Activated naive CD8-positive, alpha-beta T cell treated with anti-CD3 and anti-CD28 coated beads, Interleukin-2, amount 10 ng/mL, durations not matched to agents 7 days and 5 days (primary cell): ENCODE data around the gene DNAJC16. TPM values are rescaled to one million over a fixed set of nuclear protein-coding genes. Genes with fewer than 3 reads are reported as not detected.
"Not testable (repeated sequence)": the region's sequence is repeated elsewhere in the genome, so short reads cannot be mapped to it uniquely, and the experiment has no call there.

ENCODE experiments used
- ATAC-seq: fragments of 150-1000 bp; cut with Tn5 transposase; one replicate; pipeline ENCODE4 v1.10.0; 2021; ENCODE audit warnings: low read depth, moderate library complexity
- POLR2A ChIA-PET: fragments of 350-600 bp; sonication (Branson Sonifier 250); formaldehyde crosslinking; loops from one replicate; lab custom pipeline; 2021; ENCODE audit warnings: antibody characterized with exemption; lab: Charles Lee
- DNase-seq: peaks from one replicate; pipeline ENCODE4 v3.0.0; 2021
- H3K27ac Mint-ChIP-seq: one replicate; pipeline ENCODE4 v1.8.0; 2022; ENCODE audit warnings: mild to moderate bottlenecking, mixed read lengths
- H3K27me3 Mint-ChIP-seq: one replicate; pipeline ENCODE4 v1.8.0; 2022; ENCODE audit warnings: mild to moderate bottlenecking, moderate library complexity, mixed read lengths
- H3K36me3 Mint-ChIP-seq: one replicate; pipeline ENCODE4 v1.8.0; 2021; ENCODE audit warnings: mild to moderate bottlenecking, mixed read lengths
- H3K4me1 Mint-ChIP-seq: one replicate; pipeline ENCODE4 v1.8.0; 2021; ENCODE audit warnings: mixed read lengths
- H3K4me3 Mint-ChIP-seq: one replicate; pipeline ENCODE4 v1.8.0; 2022; ENCODE audit warnings: mild to moderate bottlenecking, moderate library complexity, mixed read lengths
- H3K9me3 Mint-ChIP-seq: one replicate; pipeline ENCODE4 v1.8.0; 2021; ENCODE audit warnings: mixed read lengths
- total RNA-seq, 2 experiments: library from RNA; stranded (reverse); gene quantifications; one replicate each; pipeline ENCODE4 v1.2.3, GENCODE V29; 2021

DNAJC16 gene
- total RNA-seq, 2 experiments from 2014 or later, result 15.7 to 18.9 TPM

DNA sequence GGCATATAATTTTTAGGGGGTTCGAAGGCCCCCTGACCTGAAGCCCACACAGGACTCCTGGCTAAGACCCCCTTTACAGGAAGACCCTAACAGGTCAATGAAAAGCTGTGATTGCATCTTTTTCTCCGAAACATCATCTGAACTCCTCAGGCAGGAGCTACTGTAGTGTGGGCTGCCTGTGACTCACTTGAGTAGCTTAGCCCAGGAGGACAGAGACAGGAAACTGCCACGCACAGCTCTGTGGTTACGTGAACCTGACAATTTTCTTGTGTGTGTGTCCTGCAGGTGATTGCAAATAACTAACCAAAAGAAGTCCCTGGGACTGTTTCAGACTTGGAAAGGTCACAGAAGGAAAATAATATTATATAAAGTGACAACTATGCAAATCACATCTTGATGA lies 35.6 kb upstream of the DNAJC16 start:
- not testable (repeated sequence) for DNase-seq, H3K27ac Mint-ChIP-seq, H3K4me1 Mint-ChIP-seq, H3K9me3 Mint-ChIP-seq, H3K4me3 Mint-ChIP-seq, H3K27me3 Mint-ChIP-seq
- peak; percentile 88 for ATAC-seq
- POLR2A ChIA-PET, result interaction anchor here (0.5 kb wide), 1 partner anchor 127 kb away, joined by 5 read pairs; no protein-coding TSS in a partner anchor
- peaks cover 13% of the 10 kb centered on the region for H3K36me3 Mint-ChIP-seq

DNA sequence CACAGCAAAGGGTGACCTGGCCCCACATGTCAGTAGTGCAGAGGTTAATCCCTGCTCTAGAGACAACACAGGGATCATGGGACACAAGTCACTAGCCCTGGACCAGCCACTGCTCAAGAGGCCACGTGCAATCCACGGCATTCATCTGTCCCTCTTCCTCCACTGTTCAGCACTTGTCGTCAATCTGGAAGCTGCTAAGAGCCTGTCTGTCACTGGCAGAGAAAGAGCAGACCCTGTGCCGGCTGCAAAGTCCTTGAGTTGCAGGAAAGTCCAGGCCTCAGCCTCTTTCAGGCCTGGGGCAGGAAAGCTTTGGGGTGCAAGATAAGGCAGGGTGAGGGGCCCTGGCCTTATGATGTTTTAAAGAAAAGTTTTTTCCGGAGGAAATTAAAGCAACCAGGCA lies 34.1 kb upstream of the DNAJC16 start:
- H3K27ac Mint-ChIP-seq, result no peak overlapping the region

DNA sequence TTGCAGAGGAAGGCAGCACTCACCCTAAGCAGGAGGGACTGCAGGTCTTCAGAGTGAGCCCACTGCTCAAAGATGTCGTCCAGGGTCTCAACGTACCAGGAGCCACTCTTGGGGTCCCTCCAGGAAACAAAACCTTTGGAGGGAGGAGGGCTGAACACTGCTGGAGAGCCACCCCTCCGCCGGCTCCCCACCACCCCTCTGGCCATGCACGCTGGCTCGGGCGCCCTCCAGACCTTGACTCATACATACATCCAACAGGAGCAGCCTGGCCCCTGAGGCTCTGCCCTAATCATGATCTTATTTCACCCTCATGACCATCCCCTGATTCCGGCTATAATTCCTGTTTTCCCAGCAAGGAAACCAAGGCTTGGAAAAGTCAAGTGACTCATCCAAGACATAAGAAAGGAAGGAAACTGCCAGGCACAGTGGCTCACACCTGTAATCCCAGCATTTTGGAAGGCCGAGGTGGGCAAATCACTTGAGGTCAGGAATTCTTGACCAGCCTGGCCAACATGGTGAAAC lies 32.7 kb upstream of the DNAJC16 start:
- no peaks in the 10 kb centered on the region for H3K9me3 Mint-ChIP-seq
- ATAC-seq (no peak), DNase-seq (no peak)
- POLR2A ChIA-PET, result no interaction called here
- no peaks in the 10 kb centered on the region for H3K27me3 Mint-ChIP-seq
- H3K4me3 Mint-ChIP-seq, result no peak overlapping the region
- H3K36me3 Mint-ChIP-seq, result peaks cover 10% of the 10 kb centered on the region
- peaks cover 6% of the 10 kb centered on the region for H3K4me1 Mint-ChIP-seq
- H3K27ac Mint-ChIP-seq, result no peak overlapping the region

More for the DNA sequence above, 34.1 kb upstream of the DNAJC16 start:
- no peak overlapping the region for H3K4me3 Mint-ChIP-seq
- ATAC-seq (no peak), DNase-seq (no peak)
- no peaks in the 10 kb centered on the region for H3K27me3 Mint-ChIP-seq
- POLR2A ChIA-PET, result no interaction called here
- H3K9me3 Mint-ChIP-seq, result no peaks in the 10 kb centered on the region
- peaks cover 6% of the 10 kb centered on the region for H3K4me1 Mint-ChIP-seq
- H3K36me3 Mint-ChIP-seq, result peaks cover 7% of the 10 kb centered on the region

DNA sequence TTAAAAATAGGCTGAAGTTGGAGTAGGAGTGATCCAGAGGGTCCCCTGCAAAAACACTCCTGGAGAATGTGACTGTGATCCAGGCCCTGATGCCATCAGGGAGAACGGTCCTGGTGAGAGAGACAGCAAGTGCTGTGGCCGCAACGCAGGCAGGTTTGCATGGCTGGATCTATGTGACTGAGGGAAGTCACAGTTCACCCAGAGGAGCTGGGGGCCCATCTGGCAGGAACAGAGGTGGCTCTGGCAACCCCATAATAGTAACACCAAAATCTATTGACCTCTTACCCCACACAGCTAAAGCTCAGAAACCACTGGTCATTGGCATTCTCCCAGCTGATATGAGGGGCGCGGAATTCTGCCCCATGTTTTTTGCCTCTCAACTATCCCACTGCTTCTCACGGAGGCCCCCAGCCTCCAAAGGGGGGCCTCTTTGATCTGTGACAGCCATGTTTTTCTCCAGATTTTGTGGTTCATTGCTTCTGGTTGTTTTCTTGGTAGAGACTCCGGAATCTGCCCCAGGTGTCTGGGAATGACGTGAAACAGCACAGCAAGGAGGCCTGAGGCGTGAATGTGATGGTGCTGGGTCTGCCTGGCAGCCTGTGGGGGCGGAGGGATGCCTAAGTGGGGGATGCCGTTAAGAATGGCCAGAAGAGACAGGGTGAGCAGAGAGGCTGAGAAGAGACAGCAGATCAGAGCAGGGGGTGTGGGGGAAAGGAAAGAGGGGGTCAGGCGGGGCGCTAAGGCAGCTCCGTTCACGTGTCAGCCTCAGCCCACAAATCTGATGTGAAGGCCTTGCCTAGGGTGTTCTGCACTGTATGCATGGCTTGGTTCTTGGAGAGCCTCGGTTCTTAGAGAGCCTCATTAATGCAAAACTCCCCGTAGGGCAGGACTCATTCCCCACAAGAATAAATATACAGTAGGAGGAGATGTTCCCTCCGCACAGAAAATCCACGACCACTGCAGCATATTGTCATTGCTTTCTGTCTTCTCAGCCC lies 26.2 kb upstream of the DNAJC16 start:
- peaks cover 6% of the 10 kb centered on the region for H3K36me3 Mint-ChIP-seq
- no peak overlapping the region for H3K4me3 Mint-ChIP-seq
- H3K4me1 Mint-ChIP-seq, result no peaks in the 10 kb centered on the region
- H3K27ac Mint-ChIP-seq, result no peak overlapping the region
- no peaks in the 10 kb centered on the region for H3K9me3 Mint-ChIP-seq
- H3K27me3 Mint-ChIP-seq, result no peaks in the 10 kb centered on the region
- POLR2A ChIA-PET, result no interaction called here
- ATAC-seq, result no peak
- DNase-seq, result no peak

DNA sequence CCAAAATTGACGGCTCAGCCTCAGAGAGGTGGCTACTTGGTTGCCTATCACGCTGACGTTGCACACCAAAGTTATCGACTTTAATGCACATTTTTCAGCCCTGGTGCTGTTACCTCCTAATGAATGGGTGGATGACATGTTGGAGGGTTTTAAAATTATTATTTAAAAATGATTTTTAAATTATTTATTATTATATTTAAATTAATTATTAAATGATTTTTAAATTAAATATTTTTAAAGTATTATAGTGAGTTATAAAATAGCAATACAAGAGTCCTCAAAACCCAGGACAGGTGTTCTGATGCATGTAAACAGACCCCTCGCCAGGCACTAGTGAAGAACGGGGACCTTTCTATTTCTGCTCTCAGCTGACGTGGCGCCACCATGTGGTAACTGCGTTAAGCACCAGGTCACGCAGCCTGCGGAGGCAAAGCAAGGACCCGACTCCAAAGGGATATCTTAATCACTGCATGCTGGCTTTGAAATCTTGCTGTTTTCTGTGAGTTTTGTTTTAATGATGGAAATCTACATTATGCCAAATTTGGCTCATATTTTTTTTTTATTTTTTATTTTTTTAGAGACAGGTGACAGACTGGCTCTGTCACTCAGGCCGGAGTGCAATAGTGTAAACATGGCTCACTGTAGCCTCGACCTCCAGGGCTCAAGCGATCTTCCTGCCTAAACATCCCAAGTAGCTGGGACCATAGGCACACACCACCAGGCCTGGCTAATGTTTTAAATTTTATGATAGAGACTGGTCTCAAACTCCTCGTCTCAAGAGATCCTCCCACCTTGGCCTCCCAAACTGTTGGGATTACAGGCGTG lies 25.2 kb upstream of the DNAJC16 start:
- POLR2A ChIA-PET, result no interaction called here
- Mint-ChIP-seq H3K9me3 (no peaks in the 10 kb centered on the region), H3K4me3 (no peak overlapping the region), H3K27ac (no peak overlapping the region), H3K36me3 (peaks cover 6% of the 10 kb centered on the region), H3K27me3 (no peaks in the 10 kb centered on the region), H3K4me1 (no peaks in the 10 kb centered on the region)
- DNase-seq (peak; percentile 62), ATAC-seq (peak; percentile 42)

DNA sequence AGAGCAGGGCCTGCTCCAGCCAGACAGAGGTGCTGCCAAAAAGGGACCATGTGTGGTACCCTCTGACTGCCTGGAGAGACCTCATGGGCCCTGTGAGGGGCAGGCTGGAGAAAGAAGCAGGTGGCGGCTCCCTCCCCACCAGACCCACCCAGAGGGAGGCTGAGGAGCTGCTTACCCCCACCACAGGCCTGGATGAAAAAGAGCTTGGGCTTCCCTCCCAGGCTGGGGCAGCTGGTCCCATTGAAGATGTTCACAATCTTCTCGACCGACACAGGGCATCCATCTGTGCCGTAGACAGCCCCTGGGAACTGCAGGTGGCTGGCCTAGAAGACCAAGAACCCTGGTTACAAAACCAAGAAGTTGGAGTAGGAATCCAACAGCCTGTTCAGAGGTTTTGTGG lies 22.2 kb upstream of the DNAJC16 start:
- DNase-seq, result no peak
- no peak for ATAC-seq
- Mint-ChIP-seq H3K4me3 (no peak overlapping the region), H3K27me3 (no peaks in the 10 kb centered on the region), H3K9me3 (no peaks in the 10 kb centered on the region), H3K36me3 (no peaks in the 10 kb centered on the region), H3K4me1 (no peaks in the 10 kb centered on the region), H3K27ac (no peak overlapping the region)
- POLR2A ChIA-PET, result no interaction called here

- H3K4me3 Mint-ChIP-seq, result no peak overlapping the region
- H3K4me1 Mint-ChIP-seq, result no peaks in the 10 kb centered on the region
- POLR2A ChIA-PET, result interaction anchor here (0.6 kb wide), 1 partner anchor 9 kb away, joined by 3 read pairs; no protein-coding TSS in a partner anchor
- no peak for ATAC-seq
- H3K36me3 Mint-ChIP-seq, result peaks cover 3% of the 10 kb centered on the region
- no peak for DNase-seq
- H3K9me3 Mint-ChIP-seq, result no peaks in the 10 kb centered on the region
- no peaks in the 10 kb centered on the region for H3K27me3 Mint-ChIP-seq
- no peak overlapping the region for H3K27ac Mint-ChIP-seq
These were observed 19.8 kb upstream of the DNAJC16 start for GRCh38 chr1:15506831-15507230.

DNA sequence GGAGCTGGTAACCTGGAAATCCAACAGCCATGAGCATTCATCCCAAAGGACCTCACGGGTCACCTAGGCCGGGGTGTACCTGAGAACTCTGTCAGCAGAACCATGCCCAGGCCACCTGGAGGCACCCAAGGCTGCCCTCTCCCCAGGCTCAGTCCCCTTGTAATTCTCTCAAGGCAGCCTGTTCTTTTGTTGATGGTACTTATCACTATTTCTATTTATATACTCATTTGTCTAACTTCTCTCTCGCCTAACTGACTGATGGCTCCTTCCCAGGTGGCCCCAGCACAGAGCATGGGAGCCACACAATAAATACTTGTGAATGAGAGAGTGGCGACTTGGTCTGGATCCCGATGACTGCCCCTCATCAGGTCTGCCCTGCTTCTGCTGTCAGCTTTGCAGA lies 19.4 kb upstream of the DNAJC16 start:
- Mint-ChIP-seq H3K36me3 (peaks cover 3% of the 10 kb centered on the region), H3K4me3 (no peak overlapping the region), H3K27ac (no peak overlapping the region), H3K27me3 (no peaks in the 10 kb centered on the region), H3K9me3 (no peaks in the 10 kb centered on the region), H3K4me1 (no peaks in the 10 kb centered on the region)
- POLR2A ChIA-PET, result interaction anchor here (0.6 kb wide), 1 partner anchor 9 kb away, joined by 3 read pairs; no protein-coding TSS in a partner anchor
- DNase-seq (no peak), ATAC-seq (no peak)

DNA sequence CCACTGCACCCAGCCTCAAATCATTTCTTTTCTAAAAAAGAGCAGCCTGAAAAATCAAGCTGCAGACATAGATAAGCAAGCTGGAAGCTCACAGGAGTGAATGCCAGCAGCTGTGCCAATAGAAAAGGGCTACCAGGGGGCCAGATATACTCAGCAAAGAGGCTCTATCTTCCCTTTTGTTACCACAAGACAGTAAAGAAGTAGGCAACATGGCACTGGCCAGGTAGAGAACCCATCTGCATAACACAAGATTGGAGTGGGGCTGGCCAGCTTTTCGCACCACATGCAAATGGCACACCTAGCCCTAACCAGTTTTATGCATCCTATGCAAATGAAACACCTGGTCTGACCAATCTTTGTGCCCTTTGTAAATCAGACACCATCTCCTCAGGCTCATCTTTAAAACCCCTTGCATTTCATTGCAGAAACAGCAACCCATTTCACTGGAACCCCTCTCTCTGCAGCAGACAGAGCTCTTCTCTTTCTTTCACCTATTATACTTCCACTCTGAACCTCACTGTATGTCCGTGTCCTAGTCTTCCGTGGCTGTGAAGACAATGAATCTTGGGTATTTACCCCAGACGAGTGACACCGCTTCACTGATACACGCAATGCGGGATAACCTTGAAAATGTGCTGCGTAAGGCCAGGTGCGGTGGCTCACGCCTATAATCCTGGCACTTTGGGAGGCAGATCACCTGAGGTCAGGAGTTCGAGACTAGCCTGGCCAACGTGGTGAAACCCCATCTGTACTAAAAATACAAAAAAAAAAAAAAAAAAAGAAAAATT lies 17.8 kb upstream of the DNAJC16 start:
- POLR2A ChIA-PET, result no interaction called here
- peaks cover 5% of the 10 kb centered on the region for H3K36me3 Mint-ChIP-seq
- ATAC-seq, result no peak
- H3K27me3 Mint-ChIP-seq, result no peaks in the 10 kb centered on the region
- DNase-seq, result no peak
- no peaks in the 10 kb centered on the region for H3K9me3 Mint-ChIP-seq
- H3K4me1 Mint-ChIP-seq, result no peaks in the 10 kb centered on the region
- H3K4me3 Mint-ChIP-seq, result no peak overlapping the region
- no peak overlapping the region for H3K27ac Mint-ChIP-seq

DNA sequence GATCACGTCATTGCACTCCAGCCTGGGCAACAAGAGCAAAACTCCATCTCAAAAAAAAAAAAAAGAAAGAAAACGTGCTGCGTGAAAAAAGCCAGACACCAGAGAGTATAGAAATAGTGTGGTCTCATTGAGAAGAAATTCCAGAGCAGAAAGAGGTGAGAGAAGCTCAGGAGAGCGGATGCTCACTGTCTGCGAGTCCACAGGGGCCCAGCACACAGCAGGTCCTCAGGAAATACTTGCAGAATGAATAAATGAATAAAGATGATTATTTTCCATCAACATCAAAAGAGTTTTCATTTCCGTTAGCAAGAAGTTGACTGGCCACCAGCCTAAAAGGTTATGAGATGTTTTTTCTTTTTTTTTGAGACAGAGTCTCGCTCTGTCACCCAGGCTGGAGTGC lies 17.1 kb upstream of the DNAJC16 start:
- ATAC-seq (no peak), DNase-seq (no peak)
- no peaks in the 10 kb centered on the region for H3K27me3 Mint-ChIP-seq
- H3K4me1 Mint-ChIP-seq, result peaks cover 3% of the 10 kb centered on the region
- H3K4me3 Mint-ChIP-seq, result no peak overlapping the region
- peaks cover 7% of the 10 kb centered on the region for H3K36me3 Mint-ChIP-seq
- no peaks in the 10 kb centered on the region for H3K9me3 Mint-ChIP-seq
- H3K27ac Mint-ChIP-seq, result no peak overlapping the region
- POLR2A ChIA-PET, result no interaction called here

- H3K4me1 Mint-ChIP-seq, result peaks cover 12% of the 10 kb centered on the region
- H3K4me3 Mint-ChIP-seq, result no peak overlapping the region
- H3K9me3 Mint-ChIP-seq, result no peaks in the 10 kb centered on the region
- no peak for DNase-seq
- H3K36me3 Mint-ChIP-seq, result peaks cover 16% of the 10 kb centered on the region
- ATAC-seq, result no peak
- H3K27ac Mint-ChIP-seq, result no peak overlapping the region
- POLR2A ChIA-PET, result no interaction called here
- H3K27me3 Mint-ChIP-seq, result no peaks in the 10 kb centered on the region
These were observed 15.8 kb upstream of the DNAJC16 start for GRCh38 chr1:15510611-15511405.

DNA sequence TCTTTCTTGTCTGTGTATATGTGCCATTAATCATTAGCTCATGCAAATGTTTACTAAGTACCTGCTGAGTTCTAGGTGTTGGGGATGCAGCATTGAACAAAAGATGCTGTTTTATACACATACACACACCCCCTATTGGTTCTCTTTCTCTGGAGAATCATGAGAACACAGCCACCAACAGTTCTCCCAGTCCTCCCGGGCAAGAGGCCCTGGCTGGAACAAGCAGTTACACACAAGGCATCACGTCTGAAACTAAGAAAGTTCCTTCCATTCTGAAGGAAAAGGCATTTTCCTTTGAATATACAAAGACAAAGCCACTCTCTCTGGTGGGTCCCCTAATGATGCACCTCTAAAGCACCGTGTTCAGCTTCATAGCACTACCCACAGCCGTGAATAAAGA lies 13.5 kb upstream of the DNAJC16 start:
- no peaks in the 10 kb centered on the region for H3K9me3 Mint-ChIP-seq
- H3K4me1 Mint-ChIP-seq, result peaks cover 12% of the 10 kb centered on the region
- DNase-seq (no peak), ATAC-seq (no peak)
- peak overlapping the region; percentile 56 for H3K27ac Mint-ChIP-seq
- no peaks in the 10 kb centered on the region for H3K27me3 Mint-ChIP-seq
- POLR2A ChIA-PET, result interaction anchor here (0.6 kb wide), 1 partner anchor 14 kb away, joined by 3 read pairs; the partner anchor contains the start of gene DNAJC16
- H3K36me3 Mint-ChIP-seq, result peaks cover 27% of the 10 kb centered on the region
- H3K4me3 Mint-ChIP-seq, result no peak overlapping the region
